SW480 (cell line): Measurements from ENCODE around the gene PDPN.
A peak's percentile ranks its signal among the peaks of the same experiment; 100 is the strongest.

Source experiments
- DNase-seq: peaks from one replicate; pipeline ENCODE4 v3.0.0-alpha.2; 2016; ENCODE audit warnings: low spot score

The PDPN gene

DNA sequence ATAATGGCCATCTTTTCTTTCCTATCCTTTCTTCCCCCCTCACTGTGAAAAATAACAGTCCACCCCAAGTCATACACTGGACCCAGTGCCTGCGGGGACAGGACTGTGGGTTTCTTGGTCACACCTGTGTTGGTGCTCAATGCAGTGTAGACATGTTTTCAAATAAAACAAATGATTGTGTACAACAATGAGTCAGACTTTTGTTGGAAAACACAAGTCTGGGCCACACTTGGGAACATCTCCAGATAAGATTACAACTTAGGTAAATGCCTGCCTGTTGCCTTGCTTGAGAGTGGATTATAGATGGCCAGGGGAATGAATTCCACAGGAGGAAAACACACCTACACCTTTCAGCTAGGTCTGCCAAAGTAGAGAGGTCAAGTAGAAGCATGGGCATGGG, 34.1 kb downstream of the PDPN start:
- no peak for DNase-seq

- DNase-seq = no peak
These were observed 34.9 kb downstream of the PDPN start for GRCh38 chr1:13618483-13618882.

DNA sequence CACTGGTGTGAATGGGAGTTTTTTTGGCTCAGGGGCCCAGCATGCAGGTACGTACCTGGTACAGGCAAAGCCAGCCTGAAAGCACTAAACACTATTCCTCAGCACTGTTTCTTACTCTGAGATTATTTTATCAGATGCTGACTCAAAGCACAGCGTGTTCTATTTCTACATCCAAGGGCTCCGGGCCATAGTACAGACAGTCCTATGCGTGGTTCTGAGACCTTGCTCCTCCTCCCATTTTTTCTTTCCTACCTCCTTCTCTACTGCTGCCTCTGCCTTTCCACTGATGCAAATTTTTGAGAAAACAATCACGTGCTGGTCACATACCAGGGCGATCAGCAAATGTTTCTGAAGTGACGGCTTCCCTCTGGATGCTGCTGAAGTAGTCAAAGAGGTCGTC, 36.3 kb downstream of the PDPN start:
- no peak for DNase-seq

GRCh38 chr1:13620825-13621224, 37.2 kb downstream of the PDPN start:
- no peak for DNase-seq

DNA sequence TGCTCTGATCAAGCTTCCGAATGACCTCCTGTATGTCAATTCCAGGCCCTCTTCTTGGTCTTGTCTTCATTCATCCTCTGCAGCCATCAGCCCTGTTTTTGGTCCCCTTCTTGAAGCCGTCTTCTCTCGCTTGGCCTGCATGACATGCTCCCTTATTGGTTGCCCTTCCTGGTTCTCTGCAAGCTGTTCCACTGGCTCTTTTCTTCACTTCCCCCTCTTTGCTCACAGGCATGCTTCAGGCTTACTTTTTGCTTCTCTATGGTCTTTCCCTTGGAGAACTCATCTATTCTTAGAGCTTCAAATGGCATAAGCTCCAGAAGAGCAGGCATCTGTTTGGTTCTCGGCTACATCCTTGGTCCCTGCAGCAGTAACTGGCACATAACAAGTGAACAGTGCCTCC, 38.8 kb downstream of the PDPN start:
- DNase-seq = no peak

DNA sequence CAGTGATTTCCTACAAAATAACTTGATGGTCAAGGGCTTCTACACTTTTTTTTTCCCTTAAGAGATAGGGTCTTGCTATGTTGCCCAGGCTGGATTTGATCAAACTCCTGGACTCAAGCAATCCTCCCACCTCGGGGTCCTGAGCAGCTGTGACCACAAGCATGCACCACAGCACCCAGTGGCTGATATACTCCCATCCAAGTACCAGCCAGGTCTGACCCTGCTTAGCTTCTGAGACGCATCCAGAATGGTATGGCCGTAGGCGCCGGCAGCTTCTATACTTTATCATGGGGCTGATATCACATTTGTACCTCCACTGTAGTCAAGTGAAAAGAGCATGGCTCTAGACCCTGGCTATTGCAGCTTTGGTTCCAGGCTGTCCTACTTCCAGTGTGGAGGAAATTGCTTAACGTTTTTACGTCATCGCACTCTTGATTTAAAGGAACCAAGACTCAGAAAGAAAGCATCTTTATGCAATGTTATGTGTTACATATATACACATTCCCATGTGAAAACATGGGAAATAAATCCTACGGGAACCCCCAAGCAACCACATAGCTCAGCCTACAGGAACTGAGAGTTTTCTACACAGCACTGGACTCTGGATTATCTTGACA, 39.5 kb downstream of the PDPN start:
- no peak for DNase-seq

- no peak for DNase-seq
These were observed 40.9 kb downstream of the PDPN start for GRCh38 chr1:13624526-13624925.

DNA sequence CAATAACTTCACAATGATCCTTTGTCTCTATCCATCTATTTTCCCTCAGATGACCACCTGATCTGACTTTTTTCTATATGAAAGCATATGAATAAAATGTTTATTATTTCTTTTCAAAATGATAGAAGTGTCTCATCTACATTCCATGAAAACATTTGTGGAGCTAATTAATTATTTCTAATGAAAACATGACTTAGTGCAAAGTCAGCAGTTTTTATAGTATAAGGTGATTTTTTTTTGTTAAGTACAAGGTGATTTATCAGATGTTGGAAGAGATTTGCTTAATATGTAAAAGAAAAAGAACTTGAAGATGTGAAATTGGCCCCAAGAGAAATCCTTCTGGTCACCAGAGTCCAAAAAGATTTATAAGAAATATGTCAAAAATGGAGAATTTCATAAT, 43.5 kb downstream of the PDPN start:
- no peak for DNase-seq

- no peak for DNase-seq
These were observed 44.6 kb downstream of the PDPN start for GRCh38 chr1:13628218-13628617.

DNA sequence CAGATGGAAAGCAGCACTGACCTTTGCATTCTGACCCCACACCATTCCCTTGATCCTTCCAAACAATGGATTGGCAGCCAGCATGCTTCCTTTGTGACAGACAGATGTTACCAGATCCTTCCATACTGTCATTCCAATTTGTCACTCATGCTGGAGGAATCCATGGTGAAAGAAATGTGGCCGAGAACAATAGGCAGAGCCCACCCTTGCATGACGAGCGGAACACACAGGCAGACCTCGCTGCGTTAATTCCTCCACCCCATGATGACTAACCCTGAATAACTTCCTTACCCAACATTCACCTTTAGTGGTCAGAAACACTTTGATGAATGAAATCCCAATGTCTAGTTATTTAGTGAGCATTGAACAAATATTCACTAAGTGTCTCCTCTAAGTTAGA, 45.1 kb downstream of the PDPN start:
- DNase-seq = peak; percentile 88

DNA sequence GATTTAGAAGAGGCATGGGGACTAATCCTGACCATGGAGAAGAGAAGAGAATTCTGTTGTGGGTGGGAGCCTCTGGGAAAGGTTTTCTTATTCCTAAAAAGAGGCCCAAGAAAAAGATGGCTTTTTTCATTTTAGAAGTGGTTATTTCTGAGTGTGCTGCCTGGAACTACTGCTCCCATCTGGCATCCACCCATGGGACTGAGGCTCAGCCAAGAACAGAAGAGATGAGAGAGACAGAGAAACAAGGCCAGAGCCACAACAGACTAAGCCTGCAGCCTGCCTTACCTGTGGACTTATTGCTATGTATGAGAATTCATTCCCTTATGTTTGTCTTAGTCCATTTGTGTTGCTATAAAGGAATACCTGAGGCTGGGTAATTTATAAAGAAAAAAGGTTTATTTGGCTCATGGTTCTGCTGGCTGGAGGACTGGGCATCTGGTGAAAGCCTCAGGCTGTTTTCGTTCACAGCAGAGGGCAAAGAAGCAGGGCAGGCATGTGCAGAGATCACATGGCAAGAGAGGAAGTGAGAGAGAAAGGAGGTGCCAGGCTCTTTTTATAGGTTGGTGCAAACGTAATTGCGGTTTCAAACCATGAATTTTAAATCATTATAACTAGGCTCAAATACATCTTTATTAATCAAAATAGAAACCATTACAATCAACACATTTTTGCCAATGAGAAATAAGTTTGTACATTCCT, 58.8 kb downstream of the PDPN start:
- DNase-seq = no peak

DNA sequence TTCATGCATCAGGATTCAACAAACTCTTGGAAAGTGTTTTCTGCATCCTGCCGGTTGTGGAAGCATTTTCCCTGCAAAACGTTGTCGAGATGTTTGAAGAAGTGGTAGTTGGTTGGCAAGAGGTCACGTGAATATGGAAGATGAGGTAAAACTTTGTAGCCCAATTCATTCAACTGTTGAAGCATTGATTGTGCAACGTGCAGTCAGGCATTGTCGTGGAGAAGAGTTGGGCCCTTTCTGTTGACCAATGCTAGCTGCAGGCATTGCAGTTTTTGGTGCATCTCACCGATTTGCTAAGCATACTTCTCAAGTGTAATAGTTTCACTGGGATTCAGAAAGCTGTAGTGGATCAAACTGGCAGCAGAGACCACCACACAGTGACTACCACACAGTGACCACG, 59.4 kb downstream of the PDPN start:
- no peak for DNase-seq

- DNase-seq = no peak
These were observed 62.9 kb downstream of the PDPN start for GRCh38 chr1:13646521-13646920.

- peak; percentile 93 for DNase-seq
These were observed 67.6 kb downstream of the PDPN start for GRCh38 chr1:13651279-13651678.

- DNase-seq = peak; percentile 34
These were observed 68.6 kb downstream of the PDPN start for GRCh38 chr1:13652238-13652637.

DNA sequence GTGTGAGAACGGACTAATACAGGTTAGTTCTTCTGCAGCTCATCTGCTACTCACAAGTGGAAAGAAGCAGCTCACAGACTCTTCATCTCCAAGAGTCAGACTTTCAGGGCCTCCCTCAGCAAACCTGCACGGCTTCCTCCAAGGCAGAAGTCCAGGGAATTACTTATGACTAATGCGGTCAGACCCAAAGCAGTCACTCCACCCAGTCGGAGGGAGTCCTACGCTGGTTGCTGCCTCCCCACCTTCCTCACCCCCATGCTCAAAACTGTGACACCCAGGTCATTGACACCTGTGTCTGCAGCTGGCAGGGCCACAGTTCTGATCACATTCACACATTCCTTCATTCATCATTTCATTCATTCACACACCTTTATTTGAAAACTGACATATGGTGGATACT, 77.9 kb downstream of the PDPN start:
- no peak for DNase-seq

- DNase-seq = no peak
These were observed 78.9 kb downstream of the PDPN start for GRCh38 chr1:13662493-13662892.

DNA sequence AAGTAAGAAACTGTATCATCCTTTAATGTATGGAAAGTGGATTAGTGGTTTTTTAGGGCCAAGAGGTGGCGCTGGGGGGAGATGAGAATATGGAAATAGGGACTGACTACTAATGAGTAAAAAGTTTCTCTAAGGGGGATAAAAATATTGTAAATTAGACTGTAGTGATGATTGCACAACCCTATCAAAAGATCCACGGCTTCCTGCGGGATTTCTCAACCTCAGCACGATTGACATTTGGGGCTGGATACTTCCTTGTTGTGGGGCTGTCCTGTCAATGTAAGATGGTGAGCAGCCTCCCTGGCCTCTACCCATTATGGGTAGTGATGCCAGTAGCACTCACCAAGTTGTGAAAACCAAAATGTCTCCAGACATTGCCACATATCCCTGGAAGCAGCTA, 80.3 kb downstream of the PDPN start:
- no peak for DNase-seq

DNA sequence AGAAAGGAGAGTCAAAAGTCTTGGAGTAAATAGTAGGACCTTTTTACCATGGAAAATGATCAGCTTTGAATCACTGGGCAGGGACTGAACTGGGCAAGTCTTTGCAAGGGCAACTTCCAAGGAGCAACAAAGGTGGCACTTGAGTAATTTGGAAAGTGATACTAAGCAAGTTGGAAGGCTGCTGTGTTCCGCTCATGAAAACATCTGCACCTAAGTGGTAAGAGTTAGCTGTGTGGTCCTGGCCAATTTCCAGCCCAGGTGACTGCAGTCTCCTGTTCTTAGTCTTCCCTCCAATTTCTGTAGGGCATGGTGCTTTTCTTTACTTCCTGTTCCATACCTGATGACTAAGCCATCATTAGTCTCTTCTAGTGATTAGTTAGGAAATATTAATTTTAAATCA, 80.8 kb downstream of the PDPN start:
- DNase-seq = no peak

DNA sequence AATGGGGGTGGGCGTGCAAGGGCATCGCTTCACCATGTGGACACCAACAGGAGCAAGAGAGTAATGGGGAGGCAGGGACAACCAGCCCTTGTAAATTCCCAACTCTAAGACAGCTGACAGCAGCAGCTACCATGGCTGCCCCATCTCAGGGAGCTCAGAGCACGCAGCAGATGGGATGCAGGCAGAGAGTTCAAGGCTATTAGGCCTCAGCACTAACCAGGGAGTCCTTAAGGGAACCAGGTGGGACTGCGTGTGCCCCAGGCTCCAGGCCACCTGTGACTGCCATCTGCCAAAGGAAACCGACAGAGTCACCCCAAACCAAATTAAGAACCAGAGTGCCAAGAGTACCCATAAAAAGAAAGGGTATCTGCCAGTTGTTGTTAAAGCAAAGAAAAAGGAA, 82.7 kb downstream of the PDPN start:
- DNase-seq = no peak
